Measurements from ENCODE around the gene UPP2.

DNA sequence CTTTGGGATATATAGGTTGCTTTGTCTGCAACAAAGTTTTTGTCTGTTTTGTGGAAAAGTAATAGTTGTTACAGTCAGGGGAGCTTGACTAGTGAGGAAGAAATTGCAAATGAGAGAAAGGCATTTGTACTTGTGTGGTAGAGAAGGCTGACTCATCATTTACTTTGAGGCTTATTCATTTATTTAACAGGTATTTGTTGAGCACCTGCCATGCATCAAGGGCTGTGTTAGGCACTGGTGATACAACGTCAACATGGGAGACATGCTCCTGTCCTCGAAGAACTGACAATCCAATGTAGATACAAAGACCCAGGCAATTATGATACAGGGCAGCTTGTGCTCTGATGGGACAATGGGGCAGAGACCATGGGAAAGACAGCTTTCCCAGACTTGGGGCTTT, 79.5 kb downstream of the UPP2 start:
- no peak for TF ChIP-seq POLR2AphosphoS5 (IDR thresholded peaks at IDR 0.05)
- TF ChIP-seq, protein P1, sequence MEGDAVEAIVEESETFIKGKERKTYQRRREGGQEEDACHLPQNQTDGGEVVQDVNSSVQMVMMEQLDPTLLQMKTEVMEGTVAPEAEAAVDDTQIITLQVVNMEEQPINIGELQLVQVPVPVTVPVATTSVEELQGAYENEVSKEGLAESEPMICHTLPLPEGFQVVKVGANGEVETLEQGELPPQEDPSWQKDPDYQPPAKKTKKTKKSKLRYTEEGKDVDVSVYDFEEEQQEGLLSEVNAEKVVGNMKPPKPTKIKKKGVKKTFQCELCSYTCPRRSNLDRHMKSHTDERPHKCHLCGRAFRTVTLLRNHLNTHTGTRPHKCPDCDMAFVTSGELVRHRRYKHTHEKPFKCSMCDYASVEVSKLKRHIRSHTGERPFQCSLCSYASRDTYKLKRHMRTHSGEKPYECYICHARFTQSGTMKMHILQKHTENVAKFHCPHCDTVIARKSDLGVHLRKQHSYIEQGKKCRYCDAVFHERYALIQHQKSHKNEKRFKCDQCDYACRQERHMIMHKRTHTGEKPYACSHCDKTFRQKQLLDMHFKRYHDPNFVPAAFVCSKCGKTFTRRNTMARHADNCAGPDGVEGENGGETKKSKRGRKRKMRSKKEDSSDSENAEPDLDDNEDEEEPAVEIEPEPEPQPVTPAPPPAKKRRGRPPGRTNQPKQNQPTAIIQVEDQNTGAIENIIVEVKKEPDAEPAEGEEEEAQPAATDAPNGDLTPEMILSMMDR (IDR thresholded peaks at IDR 0.05): no peak
- TF ChIP-seq EP300 (IDR thresholded peaks at IDR 0.05): no peak
- TF ChIP-seq POLR2A (IDR thresholded peaks at IDR 0.05): no peak
